ENCODE data around the gene KRTAP3-3.
"Not testable (repeated sequence)": the region's sequence is repeated elsewhere in the genome, so short reads cannot be mapped to it uniquely, and the experiment has no call there.

KRTAP3-3 gene

GRCh38 chr17:40993839-40994238, at the start of gene KRTAP3-3:
KRTAP3-3 (minus strand) TSS chr17:40994164; CDS start chr17:40994097, 67 bp downstream.
- DNase-seq, result no peak

- no peak for DNase-seq
These were observed 49.0 kb upstream of the KRTAP3-3 start for GRCh38 chr17:41042953-41043352.

- DNase-seq, result not testable (repeated sequence)
These were observed 47.0 kb upstream of the KRTAP3-3 start, which contains the start of gene KRTAP1-1 for GRCh38 chr17:41040783-41041571. KRTAP1-1 (minus strand) TSS chr17:41041450; CDS start chr17:41041397, 53 bp downstream.

- DNase-seq, result no peak
These were observed 43.9 kb upstream of the KRTAP3-3 start for GRCh38 chr17:41037853-41038350.

- not testable (repeated sequence) for DNase-seq
These were observed 40.5 kb upstream of the KRTAP3-3 start, which contains the start of gene KRTAP1-3 for GRCh38 chr17:41034346-41034935. KRTAP1-3 (minus strand) TSS chr17:41034874; CDS start chr17:41034821, 53 bp downstream.

GRCh38 chr17:41029633-41030245, 35.8 kb upstream of the KRTAP3-3 start, which contains the start of gene KRTAP1-4:
KRTAP1-4 (minus strand) TSS chr17:41030195; CDS start chr17:41030078, 117 bp downstream.
- DNase-seq, result no peak

- DNase-seq, result peak; percentile 90
These were observed 32.9 kb upstream of the KRTAP3-3 start, which contains the start of gene KRTAP1-5 for GRCh38 chr17:41026715-41027471. KRTAP1-5 (minus strand) TSS chr17:41027208; CDS start chr17:41027155, 53 bp downstream.

- DNase-seq, result no peak
These were observed 30.7 kb upstream of the KRTAP3-3 start for GRCh38 chr17:41024697-41025096.

- peak; percentile 32 for DNase-seq
These were observed 26.4 kb upstream of the KRTAP3-3 start for GRCh38 chr17:41020336-41020735.

- no peak for DNase-seq
These were observed 25.5 kb upstream of the KRTAP3-3 start for GRCh38 chr17:41019415-41019814.

GRCh38 chr17:41018541-41018940, 24.6 kb upstream of the KRTAP3-3 start:
- no peak for DNase-seq

GRCh38 chr17:41016578-41017215, 22.7 kb upstream of the KRTAP3-3 start:
- no peak for DNase-seq

- no peak for DNase-seq
These were observed 21.5 kb upstream of the KRTAP3-3 start for GRCh38 chr17:41015454-41015853.

- DNase-seq, result peak; percentile 51
These were observed 19.6 kb upstream of the KRTAP3-3 start for GRCh38 chr17:41013606-41014005.

- peak; percentile 70 for DNase-seq
These were observed 19.2 kb upstream of the KRTAP3-3 start for GRCh38 chr17:41013181-41013580.

- DNase-seq, result no peak
These were observed 18.6 kb upstream of the KRTAP3-3 start for GRCh38 chr17:41012326-41013120.

- no peak for DNase-seq
These were observed 16.5 kb upstream of the KRTAP3-3 start for GRCh38 chr17:41010441-41010840.

GRCh38 chr17:41009936-41010335, 16.0 kb upstream of the KRTAP3-3 start:
- DNase-seq, result no peak

- DNase-seq, result no peak
These were observed 15.4 kb upstream of the KRTAP3-3 start for GRCh38 chr17:41009301-41009760.

- no peak for DNase-seq
These were observed 14.8 kb upstream of the KRTAP3-3 start, which contains the start of gene KRTAP3-1 for GRCh38 chr17:41008811-41009210. KRTAP3-1 (minus strand) TSS chr17:41009128; CDS start chr17:41009074, 54 bp downstream.

- no peak for DNase-seq
These were observed 10.4 kb upstream of the KRTAP3-3 start for GRCh38 chr17:41004397-41004796.

Data from EL (cell line).